ENCODE results near the gene SLC5A8.
A peak's percentile ranks its signal among the peaks of the same experiment; 100 is the strongest.

The SLC5A8 gene

DNA sequence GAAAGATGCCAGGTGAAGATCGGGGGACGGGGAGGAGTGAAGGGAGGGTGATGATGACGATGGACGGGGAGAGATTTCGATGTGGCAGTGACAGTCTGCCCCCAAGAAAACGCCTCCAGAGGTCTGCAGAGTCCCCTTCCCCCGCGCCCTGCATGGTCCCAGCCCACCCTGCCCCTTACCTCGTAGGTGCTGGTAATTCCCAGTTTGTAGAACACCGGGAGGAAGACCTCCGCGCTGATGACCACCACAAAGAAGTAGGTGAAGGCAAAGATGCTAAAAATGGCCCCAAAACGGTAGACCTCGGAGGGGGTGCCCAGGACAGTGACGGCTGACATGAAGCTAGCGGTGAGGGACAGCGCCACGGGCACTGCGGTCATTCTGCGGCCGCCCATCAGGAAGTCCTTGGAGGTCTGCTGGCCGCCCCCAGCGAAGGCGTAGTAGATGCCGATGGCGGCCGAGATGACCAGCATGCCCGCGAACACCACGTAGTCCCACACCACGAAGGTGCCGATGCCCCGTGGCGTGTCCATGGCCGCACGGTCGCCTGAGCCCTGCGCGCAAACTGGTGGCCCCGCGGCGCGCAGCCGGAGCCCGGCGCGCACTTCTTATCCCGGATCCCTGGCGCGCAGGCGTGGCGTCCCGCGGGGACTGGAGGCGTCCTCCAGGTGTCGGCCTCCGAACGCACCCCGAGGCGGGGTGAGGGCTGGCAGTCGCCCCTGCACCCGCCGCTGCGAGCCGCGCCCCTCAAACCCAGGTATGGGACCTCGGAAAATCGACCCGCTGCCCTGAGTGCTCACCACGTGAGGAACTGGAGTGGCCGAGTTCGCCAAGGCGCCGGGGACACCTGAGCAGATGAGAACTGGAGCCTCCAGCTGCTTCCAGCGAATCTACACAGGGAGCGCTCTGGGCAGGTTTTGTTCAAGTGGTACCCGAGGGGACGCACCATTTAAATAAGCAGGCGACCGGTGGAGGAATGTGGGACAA lies at the start of gene SLC5A8:
SLC5A8 (minus strand) TSS at position 920 of the 984 bp plus-strand sequence; CDS start at position 530, 390 bp downstream.
- peak; percentile 40 for DNase-seq

- no peak for DNase-seq
Observed at GRCh38 chr12:101257357-101257756, 47.3 kb upstream of the SLC5A8 start.

DNA sequence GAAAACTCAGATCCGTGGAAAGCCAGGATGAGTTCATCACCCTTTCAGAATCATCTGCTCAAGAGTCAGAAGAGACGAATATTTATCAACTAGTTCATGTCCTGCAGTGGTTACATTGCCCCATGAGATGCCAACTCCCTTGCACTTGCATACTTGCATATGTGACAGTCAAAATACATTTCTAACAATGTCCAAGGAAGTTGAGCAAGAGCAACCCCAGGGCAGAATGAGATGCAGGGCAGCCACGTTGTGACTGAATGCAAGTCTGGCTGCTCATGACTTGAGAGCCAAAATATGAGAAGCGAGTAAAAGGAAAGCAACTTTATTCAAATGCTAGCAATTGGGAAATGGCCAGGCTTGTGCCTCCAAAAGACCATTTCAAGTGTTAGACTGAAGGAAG lies 46.2 kb upstream of the SLC5A8 start:
- no peak for DNase-seq

DNA sequence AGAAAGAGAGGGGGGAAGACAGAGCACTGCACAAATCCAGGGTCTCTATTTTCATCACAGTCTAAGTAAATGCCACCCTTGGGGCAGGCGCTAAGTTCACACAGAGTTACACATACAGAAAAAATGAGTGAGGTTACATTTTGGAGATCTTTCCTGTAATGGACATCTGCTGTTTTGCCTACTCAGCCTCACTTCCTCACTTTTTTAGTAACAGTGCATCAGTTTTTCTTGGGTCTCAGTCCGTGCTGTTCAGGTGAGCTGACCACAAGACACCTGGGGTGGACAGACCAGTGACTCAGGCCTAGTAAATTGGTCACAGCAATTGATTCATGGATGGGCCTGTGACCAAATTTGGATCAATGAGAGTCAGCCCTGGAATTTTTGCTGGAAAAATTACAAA lies 33.6 kb upstream of the SLC5A8 start:
- DNase-seq: no peak

DNA sequence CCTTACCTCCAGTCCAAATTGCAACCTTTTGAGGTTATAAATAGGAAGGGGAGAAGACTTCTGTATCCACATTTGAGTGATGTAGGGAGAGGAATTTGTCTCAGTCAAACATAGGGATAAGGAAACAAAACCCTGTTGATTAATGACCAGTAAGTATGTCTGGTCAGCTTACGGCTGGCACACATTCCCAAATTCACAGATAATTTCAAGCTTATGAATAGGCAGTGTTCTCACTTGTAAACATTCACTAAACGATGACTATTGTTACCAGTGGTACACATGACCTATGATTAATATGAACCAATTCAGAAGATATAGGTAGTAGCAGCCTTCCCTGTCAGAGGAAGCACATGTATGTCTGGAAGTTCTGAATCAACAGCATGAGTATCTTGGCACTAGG lies 33.0 kb upstream of the SLC5A8 start:
- DNase-seq: no peak

- DNase-seq: no peak
Observed at GRCh38 chr12:101238800-101239329, 28.8 kb upstream of the SLC5A8 start.

DNA sequence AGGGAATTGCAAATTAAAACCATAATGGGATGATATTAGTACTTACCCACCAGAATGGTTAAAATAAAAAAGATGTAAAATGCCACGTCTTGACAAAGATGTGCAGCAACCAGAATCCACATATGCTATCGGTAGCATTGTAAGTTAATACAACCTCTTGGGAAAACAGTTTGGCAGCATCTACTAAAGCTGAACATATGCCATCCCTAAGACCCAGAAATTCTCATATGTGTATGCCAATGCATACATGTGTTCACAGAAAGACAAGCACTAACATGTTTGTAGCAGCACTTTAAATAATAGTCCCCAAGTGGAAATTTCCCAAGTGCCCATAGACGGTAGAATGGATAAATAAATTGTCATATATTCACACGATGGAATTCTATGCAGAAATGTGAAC lies 28.3 kb upstream of the SLC5A8 start:
- no peak for DNase-seq

DNA sequence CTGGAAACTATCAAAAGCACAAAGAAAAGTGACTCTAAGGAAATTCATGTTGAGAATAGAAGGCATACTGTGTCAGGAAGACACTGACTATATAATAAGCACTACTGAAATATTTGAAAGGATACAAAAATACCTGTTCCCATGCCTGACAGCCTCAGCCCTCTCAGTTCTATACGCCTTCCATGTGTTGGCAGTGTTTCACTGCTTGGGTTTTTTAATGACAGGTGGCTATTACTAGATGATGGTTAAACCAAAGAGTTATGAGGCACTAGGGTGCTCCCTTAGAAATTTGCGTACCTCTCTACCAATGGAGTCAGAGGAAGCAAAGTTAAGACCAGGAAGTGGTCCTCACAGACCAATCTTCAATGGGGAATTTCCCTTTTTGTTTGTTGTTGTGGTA lies 25.6 kb upstream of the SLC5A8 start:
- no peak for DNase-seq

GRCh38 chr12:101231636-101232035 lies 21.6 kb upstream of the SLC5A8 start:
- no peak for DNase-seq

DNA sequence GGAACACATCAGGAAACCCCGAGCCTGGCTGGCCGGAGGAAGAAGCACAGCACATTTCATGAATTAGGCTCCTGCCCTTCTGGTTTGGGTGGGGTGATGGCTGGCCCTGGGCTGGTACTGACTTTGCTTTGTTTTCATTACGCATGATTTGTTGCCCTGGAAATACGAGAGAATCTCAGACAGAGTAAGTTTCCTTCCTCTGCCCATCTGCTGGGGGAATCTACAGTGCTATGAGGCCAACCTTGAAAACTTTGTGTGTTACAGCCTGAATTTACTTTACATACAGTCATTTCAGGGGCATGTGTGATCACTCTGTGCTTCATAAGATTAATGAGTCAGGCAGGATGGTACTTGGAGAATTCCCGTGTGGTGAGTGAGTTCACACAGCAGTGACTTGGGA lies 20.5 kb upstream of the SLC5A8 start:
- DNase-seq: no peak

DNA sequence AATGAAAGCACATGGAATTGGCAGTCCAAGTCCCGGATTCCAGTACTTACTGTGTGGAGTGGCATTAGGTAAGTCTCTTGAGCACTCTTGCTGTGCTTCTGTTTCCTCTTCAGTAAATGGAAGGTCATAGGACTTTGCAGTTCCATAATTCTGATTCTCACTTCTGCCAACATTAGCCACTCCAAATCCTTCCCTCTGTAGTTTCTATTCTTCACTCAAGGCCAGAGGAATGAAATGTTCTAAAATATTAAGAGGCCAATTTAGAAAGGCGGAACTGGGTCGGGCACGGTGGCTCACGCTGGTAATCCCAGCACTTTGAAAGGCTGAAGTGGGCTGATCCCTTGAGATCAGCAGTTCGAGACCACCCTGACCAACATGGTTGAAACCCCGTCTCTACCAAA lies 19.8 kb upstream of the SLC5A8 start:
- DNase-seq: no peak

- no peak for DNase-seq
Observed at GRCh38 chr12:101221301-101221700, 11.3 kb upstream of the SLC5A8 start.

- no peak for DNase-seq
Observed at GRCh38 chr12:101216810-101217209, 6.8 kb upstream of the SLC5A8 start.

- DNase-seq: no peak
Observed at GRCh38 chr12:101207086-101207780, 2.8 kb downstream of the SLC5A8 start.

DNA sequence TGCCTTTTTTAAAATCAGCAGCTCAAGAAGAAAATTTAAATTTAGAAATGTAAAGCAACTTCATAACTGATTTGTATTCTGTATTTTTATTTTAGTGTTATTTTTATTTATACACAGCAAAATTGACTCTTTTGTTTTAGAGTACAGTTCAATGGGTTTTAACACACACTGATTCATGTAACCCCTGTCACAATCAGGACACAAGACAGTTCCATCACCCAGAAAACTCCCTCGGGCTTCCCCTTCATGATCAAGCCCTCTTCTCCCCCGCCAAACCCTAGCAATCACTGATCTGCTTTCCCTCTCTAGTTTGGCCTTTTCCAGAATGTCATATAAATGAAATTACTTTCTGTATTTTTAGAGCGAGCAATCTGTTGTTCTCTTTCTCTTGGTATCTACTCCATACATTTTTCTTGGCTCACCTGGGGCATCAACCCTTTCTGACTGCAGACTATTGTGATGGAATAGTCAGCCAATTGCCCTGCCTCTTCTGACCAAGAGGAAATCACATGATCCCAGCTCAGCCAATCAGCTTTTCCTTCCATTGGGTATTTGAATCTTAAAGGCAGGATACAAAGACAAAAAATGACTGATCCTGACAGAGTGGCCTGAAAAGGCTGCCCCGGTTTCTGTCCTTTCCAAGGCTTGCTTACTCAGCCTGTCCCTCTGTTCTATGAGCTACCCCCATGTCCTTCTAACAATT lies 5.3 kb downstream of the SLC5A8 start:
- DNase-seq: no peak

- no peak for DNase-seq
Observed at GRCh38 chr12:101200824-101201223, 9.2 kb downstream of the SLC5A8 start.

DNA sequence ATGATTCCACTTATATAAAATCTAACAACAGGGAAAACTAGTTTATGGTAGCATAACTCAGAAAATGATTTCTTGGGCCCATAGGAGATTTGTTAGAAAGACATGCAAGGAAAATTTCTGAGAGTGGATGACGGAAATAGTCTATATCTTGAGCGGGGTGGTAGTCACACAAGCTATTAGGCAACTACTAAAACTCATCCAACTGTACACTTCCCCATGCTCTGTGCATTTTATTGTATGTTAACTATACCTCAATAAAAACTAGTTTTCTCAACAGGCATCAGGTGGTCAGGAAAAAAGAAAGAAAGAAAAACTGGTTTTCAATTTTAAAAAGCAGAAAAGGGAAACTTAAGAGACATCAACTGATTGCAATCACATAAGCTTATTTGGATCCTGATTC lies 9.9 kb downstream of the SLC5A8 start:
- DNase-seq: no peak

- DNase-seq: no peak
Observed at GRCh38 chr12:101186291-101186690, 23.7 kb downstream of the SLC5A8 start.

- no peak for DNase-seq
Observed at GRCh38 chr12:101181776-101182175, 28.3 kb downstream of the SLC5A8 start.

DNA sequence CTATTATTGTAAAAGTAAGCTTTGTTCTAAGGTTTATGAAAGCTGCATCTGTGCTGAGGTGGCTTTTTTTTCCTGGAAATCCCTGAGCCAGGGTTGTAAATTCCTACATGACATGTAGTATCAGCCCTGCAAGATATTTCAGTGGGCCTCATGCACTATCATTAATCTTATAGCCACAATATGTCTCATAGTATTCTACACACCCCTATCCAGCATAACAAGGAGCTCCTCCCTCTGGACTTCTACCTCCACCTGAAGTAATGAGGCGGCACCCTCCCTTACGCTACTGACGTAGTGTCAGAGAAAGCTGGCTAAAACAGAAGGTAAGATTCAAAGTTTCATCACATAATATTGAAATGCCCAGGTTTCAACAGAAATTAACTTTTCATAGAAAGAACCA lies 35.5 kb downstream of the SLC5A8 start:
- no peak for DNase-seq

DNA sequence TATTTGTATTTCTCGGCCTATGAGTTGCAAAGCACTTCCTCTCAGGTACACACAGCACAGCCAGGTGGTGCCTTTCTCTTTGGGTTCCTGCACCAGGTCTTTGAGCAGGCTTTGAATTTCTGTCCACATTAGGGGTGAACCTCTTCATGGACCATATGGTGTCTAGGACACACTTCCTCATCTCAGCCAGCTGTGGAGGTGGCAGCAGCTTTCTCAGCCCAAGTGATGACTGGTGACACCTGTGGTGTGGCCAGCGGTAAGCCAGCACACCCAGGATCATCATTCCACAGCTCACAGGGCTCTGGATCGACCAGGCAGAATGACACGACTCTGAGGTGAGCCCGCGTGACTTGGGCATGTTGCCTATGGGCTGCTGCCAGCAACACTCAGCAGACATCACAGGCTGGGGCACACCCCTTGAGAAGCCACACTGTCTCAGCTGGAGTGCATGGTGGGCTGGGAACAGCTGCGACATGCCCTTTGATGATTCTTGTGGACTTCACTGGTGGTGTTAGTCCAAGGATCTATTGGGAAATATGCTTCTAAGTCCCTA lies 36.8 kb downstream of the SLC5A8 start:
- DNase-seq: no peak

GRCh38 chr12:101172316-101172715 lies 37.7 kb downstream of the SLC5A8 start:
- DNase-seq: peak; percentile 37

GRCh38 chr12:101168001-101168400 lies 42.0 kb downstream of the SLC5A8 start:
- no peak for DNase-seq

All from NCI-H146 (cell line).